IPS-NIHi11 (cell line): ENCODE measurements around the gene TCP11.
A peak's percentile ranks its signal among the peaks of the same experiment; 100 is the strongest.

Source experiments
- DNase-seq: peaks from one replicate; pipeline ENCODE4 v3.0.0; 2012; ENCODE audit warnings: mixed read lengths, low spot score

The TCP11 gene

GRCh38 chr6:35141007-35141655 is at the start of gene TCP11:
TSS of gene TCP11 (minus strand) at chr6:35141339. CDS start at chr6:35140870, 469 bp downstream.
- no peak for DNase-seq

GRCh38 chr6:35190306-35190705 is 49.2 kb upstream of the TCP11 start:
- DNase-seq: no peak

- DNase-seq: no peak
Observed at GRCh38 chr6:35188886-35189285, 47.7 kb upstream of the TCP11 start.

- DNase-seq: no peak
Observed at GRCh38 chr6:35186571-35186970, 45.4 kb upstream of the TCP11 start.

- DNase-seq: no peak
Observed at GRCh38 chr6:35185971-35186370, 44.8 kb upstream of the TCP11 start.

GRCh38 chr6:35185302-35185681 is 44.2 kb upstream of the TCP11 start:
- DNase-seq: no peak

GRCh38 chr6:35184580-35185301 is 43.6 kb upstream of the TCP11 start:
- no peak for DNase-seq

- DNase-seq: no peak
Observed at GRCh38 chr6:35183935-35184334, 42.8 kb upstream of the TCP11 start.

- DNase-seq: no peak
Observed at GRCh38 chr6:35183281-35183680, 42.1 kb upstream of the TCP11 start.

GRCh38 chr6:35181933-35182612 is 40.9 kb upstream of the TCP11 start:
- DNase-seq: peak; percentile 71

- DNase-seq: no peak
Observed at GRCh38 chr6:35181308-35181932, 40.3 kb upstream of the TCP11 start.

GRCh38 chr6:35179901-35180535 is 38.9 kb upstream of the TCP11 start:
- DNase-seq: no peak

GRCh38 chr6:35178932-35179832 is 38.0 kb upstream of the TCP11 start:
- no peak for DNase-seq

GRCh38 chr6:35178012-35178411 is 36.9 kb upstream of the TCP11 start:
- DNase-seq: no peak

GRCh38 chr6:35177596-35177995 is 36.5 kb upstream of the TCP11 start:
- no peak for DNase-seq

GRCh38 chr6:35177157-35177556 is 36.0 kb upstream of the TCP11 start:
- no peak for DNase-seq

- DNase-seq: no peak
Observed at GRCh38 chr6:35176301-35177024, 35.3 kb upstream of the TCP11 start.

- no peak for DNase-seq
Observed at GRCh38 chr6:35174501-35174900, 33.4 kb upstream of the TCP11 start.

- DNase-seq: no peak
Observed at GRCh38 chr6:35174088-35174434, 32.9 kb upstream of the TCP11 start.

GRCh38 chr6:35173427-35174087 is 32.4 kb upstream of the TCP11 start:
- no peak for DNase-seq
